DMS114 treated with DMSO at 0.1 percent for 48 hours (cell line): Measurements from ENCODE around the gene C16orf92.

Experiments used
- DNase-seq: peaks from one replicate; lab custom pipeline; 2025; ENCODE audit not compliant: unreplicated experiment; lab: John Stamatoyannopoulos, UW

C16orf92 gene

GRCh38 chr16:30022887-30023286 lies at the start of gene C16orf92:
TSS of gene C16orf92 (plus strand) at chr16:30023198. CDS start at chr16:30023341, 143 bp downstream.
- no peak for DNase-seq

- DNase-seq = peak; percentile 97
Observed at GRCh38 chr16:29973384-29974246, 49.4 kb upstream of the C16orf92 start, which contains the start of gene TAOK2. TSS of gene TAOK2 (plus strand) at chr16:29973868. CDS start at chr16:29977773, 3,905 bp downstream.

GRCh38 chr16:29974291-29975133 lies 48.5 kb upstream of the C16orf92 start:
- DNase-seq = no peak

- DNase-seq = no peak
Observed at GRCh38 chr16:29975134-29975538, 47.9 kb upstream of the C16orf92 start.

GRCh38 chr16:29975811-29976511 lies 47.0 kb upstream of the C16orf92 start:
- DNase-seq = no peak

GRCh38 chr16:29977063-29977825 lies 45.8 kb upstream of the C16orf92 start:
- DNase-seq = no peak

GRCh38 chr16:29978081-29978480 lies 44.9 kb upstream of the C16orf92 start:
- DNase-seq = no peak

- DNase-seq = no peak
Observed at GRCh38 chr16:29978564-29979270, 44.3 kb upstream of the C16orf92 start.

GRCh38 chr16:29982560-29983419 lies 40.2 kb upstream of the C16orf92 start:
- DNase-seq = no peak

- no peak for DNase-seq
Observed at GRCh38 chr16:29983420-29984136, 39.4 kb upstream of the C16orf92 start.

- no peak for DNase-seq
Observed at GRCh38 chr16:29984137-29984763, 38.7 kb upstream of the C16orf92 start.

- no peak for DNase-seq
Observed at GRCh38 chr16:29984764-29985147, 38.2 kb upstream of the C16orf92 start.

GRCh38 chr16:29985271-29985811 lies 37.7 kb upstream of the C16orf92 start:
- DNase-seq = no peak

- DNase-seq = no peak
Observed at GRCh38 chr16:29986231-29986630, 36.8 kb upstream of the C16orf92 start.

GRCh38 chr16:29986931-29987330 lies 36.1 kb upstream of the C16orf92 start:
- no peak for DNase-seq

- DNase-seq = no peak
Observed at GRCh38 chr16:29987371-29988085, 35.5 kb upstream of the C16orf92 start.
